Left hindlimb (tissue), 1 donor: ENCODE data around the gene ALG3.
"Not testable (repeated sequence)": the region's sequence is repeated elsewhere in the genome, so short reads cannot be mapped to it uniquely, and the experiment has no call there.

Source experiments
- DNase-seq: peaks from one replicate; pipeline ENCODE4 v3.0.0-alpha.2; 2018

ALG3 gene

GRCh38 chr3:184248454-184249411 lies at the start of gene ALG3:
Gene ALG3 (minus strand): TSS chr3:184248962. CDS start chr3:184248940, 22 bp downstream.
- peak; percentile 89 for DNase-seq

GRCh38 chr3:184296616-184297015 lies 47.9 kb upstream of the ALG3 start:
- no peak for DNase-seq

GRCh38 chr3:184295771-184296170 lies 47.0 kb upstream of the ALG3 start:
- no peak for DNase-seq

- no peak for DNase-seq
Measured at GRCh38 chr3:184291738-184292445, 43.1 kb upstream of the ALG3 start.

- DNase-seq = no peak
Measured at GRCh38 chr3:184291044-184291737, 42.4 kb upstream of the ALG3 start.

- DNase-seq = no peak
Measured at GRCh38 chr3:184290331-184290730, 41.6 kb upstream of the ALG3 start.

GRCh38 chr3:184289426-184289938 lies 40.7 kb upstream of the ALG3 start:
- no peak for DNase-seq

- DNase-seq = peak; percentile 79
Measured at GRCh38 chr3:184284696-184285095, 35.9 kb upstream of the ALG3 start.

GRCh38 chr3:184283681-184284080 lies 34.9 kb upstream of the ALG3 start:
- no peak for DNase-seq

GRCh38 chr3:184282941-184283340 lies 34.2 kb upstream of the ALG3 start:
- no peak for DNase-seq

- no peak for DNase-seq
Measured at GRCh38 chr3:184277366-184277765, 28.6 kb upstream of the ALG3 start.

GRCh38 chr3:184275961-184276910 lies 27.5 kb upstream of the ALG3 start, which contains the start of gene ECE2:
Gene ECE2 (plus strand): TSS chr3:184276022. CDS start chr3:184276154, 132 bp downstream.
- DNase-seq = no peak

GRCh38 chr3:184275381-184275701 lies 26.6 kb upstream of the ALG3 start:
- DNase-seq = no peak

GRCh38 chr3:184272269-184272668 lies 23.5 kb upstream of the ALG3 start:
- no peak for DNase-seq

- DNase-seq = not testable (repeated sequence)
Measured at GRCh38 chr3:184267249-184267648, 18.5 kb upstream of the ALG3 start.

- DNase-seq = no peak
Measured at GRCh38 chr3:184262764-184263179, 14.0 kb upstream of the ALG3 start.

- DNase-seq = no peak
Measured at GRCh38 chr3:184261854-184262763, 13.3 kb upstream of the ALG3 start.

- DNase-seq = peak; percentile 44
Measured at GRCh38 chr3:184261270-184261853, 12.6 kb upstream of the ALG3 start, which contains the start of gene CAMK2N2. Gene CAMK2N2 (minus strand): TSS chr3:184261553. CDS start chr3:184261285, 268 bp downstream.

GRCh38 chr3:184260724-184261269 lies 12.0 kb upstream of the ALG3 start:
- no peak for DNase-seq
